ENCODE results near the gene AMPH. TPM values are rescaled to one million over a fixed set of nuclear protein-coding genes. Genes with fewer than 3 reads are reported as not detected.

The AMPH gene
- total RNA-seq, 1 donor from 2014 or later: 31.0 TPM

DNA sequence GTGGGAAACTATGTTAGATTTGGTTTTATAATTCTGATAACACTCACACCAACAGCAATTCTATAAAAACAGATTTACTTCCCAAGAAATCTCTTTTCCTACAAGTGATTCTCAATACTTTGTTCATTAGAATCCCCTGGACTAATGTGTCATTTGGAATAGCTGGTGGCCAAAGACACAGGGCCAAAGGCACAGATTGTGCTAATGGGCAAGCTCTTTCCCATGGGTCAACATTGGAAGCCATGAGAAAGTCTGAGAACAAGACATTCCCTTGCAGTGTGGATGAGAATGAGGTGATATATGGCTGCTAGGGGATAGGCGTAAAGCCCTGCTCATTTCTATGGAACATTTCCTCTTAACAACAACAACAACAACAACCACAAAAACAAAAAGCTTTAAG lies 153.8 kb downstream of the AMPH start:
- FAIRE-seq (no peak), DNase-seq (ENCODE audit: low spot score in 2 of 2) (no peak)

DNA sequence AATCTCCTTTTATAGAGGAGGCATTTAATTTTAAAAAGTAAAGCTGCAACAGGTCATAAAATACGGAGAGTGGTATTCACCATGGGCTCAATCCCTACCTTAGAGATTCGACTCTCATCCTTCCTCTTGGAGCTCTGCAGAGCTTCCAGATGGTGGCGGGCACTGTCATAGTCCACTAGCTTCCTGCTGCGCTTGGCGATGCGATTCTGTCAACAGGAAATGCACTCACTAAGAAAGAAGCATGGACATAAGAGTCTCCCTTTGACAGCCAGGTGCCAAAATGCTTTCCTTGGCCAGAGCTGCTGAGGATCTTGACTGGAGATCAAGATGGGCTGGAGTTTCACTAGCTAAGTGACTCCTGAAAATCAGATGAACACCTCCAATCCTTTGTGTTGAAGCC lies 154.4 kb downstream of the AMPH start:
- no peak for FAIRE-seq
- no peak for DNase-seq (ENCODE audit: low spot score in 2 of 2)

- no peak for FAIRE-seq
- no peak for DNase-seq (ENCODE audit: low spot score in 2 of 2)
These were observed 165.2 kb downstream of the AMPH start for GRCh38 chr7:38465956-38466355.

GRCh38 chr7:38463277-38464225 lies 167.6 kb downstream of the AMPH start:
- peak in 1 of 2 donors; percentile 7 for DNase-seq (ENCODE audit: low spot score in 2 of 2)
- FAIRE-seq: no peak

DNA sequence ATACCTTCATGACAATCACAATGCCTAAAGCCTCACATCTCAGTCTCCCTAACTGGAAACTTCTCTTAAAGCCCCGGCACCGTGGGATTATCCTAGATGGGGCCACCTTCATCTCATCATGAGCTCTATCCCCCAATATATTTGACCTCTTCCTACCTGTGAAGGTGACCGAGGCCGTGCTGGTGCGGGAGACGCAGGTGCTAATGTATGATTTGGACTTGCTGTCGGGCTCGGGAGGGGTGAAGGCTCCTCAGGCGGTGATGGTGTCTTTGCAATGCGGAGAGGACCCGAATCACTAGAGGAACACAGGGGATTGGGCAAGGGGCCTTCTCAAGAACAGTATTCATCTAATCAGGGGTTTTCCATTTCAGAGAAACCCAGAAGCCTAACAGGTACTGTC lies 168.4 kb downstream of the AMPH start:
- no peak for DNase-seq (ENCODE audit: low spot score in 2 of 2)

GRCh38 chr7:38461887-38462286 lies 169.3 kb downstream of the AMPH start:
- FAIRE-seq (no peak), DNase-seq (ENCODE audit: low spot score in 2 of 2) (no peak)

More for the DNA sequence above, 168.4 kb downstream of the AMPH start:
- FAIRE-seq: no peak

DNA sequence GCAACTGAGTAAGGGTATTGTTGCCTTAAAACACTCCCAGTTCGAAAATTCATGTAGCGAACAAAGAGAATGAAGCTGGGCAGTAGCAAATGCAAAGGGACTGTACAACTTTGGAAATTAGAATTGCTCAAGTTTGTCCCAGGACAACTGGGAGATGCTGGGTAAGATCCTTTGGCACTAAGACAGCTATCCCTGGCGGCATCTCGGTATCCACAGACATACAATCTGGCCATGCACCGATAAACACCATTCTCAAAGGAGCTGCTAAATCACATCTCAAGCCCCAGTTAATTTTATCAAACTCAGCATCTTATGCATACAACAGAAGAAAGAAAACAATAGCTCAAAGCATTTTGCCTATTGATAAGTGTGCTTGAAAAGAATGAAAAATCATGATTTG lies 177.3 kb downstream of the AMPH start:
- DNase-seq (ENCODE audit: low spot score in 2 of 2) (no peak), FAIRE-seq (no peak)

GRCh38 chr7:38453168-38453567 lies 178.0 kb downstream of the AMPH start:
- FAIRE-seq (no peak), DNase-seq (ENCODE audit: low spot score in 2 of 2) (no peak)

GRCh38 chr7:38452681-38453108 lies 178.5 kb downstream of the AMPH start:
- DNase-seq (ENCODE audit: low spot score in 2 of 2): no peak
- FAIRE-seq: no peak

DNA sequence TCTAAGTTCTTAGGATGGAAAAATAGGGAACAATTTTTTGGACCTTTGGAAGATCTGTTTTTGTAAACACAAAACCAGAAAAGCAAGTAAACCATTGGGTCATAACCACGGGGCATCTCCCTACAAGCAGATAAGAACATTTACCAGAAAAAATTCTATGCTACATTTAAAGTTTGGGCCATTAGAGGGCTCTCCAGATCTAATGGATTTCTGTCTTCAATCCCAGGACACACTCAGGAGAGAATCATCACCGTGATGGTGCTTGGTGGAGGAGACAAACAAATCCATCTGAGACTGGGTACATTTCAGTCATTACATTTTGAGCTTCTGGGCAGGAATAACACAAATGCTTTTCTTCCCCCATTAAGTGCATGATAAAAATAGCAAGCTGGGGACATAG lies 179.3 kb downstream of the AMPH start:
- DNase-seq (ENCODE audit: low spot score in 2 of 2) (peak in 1 of 2 donors; percentile 28), FAIRE-seq (no peak)

DNA sequence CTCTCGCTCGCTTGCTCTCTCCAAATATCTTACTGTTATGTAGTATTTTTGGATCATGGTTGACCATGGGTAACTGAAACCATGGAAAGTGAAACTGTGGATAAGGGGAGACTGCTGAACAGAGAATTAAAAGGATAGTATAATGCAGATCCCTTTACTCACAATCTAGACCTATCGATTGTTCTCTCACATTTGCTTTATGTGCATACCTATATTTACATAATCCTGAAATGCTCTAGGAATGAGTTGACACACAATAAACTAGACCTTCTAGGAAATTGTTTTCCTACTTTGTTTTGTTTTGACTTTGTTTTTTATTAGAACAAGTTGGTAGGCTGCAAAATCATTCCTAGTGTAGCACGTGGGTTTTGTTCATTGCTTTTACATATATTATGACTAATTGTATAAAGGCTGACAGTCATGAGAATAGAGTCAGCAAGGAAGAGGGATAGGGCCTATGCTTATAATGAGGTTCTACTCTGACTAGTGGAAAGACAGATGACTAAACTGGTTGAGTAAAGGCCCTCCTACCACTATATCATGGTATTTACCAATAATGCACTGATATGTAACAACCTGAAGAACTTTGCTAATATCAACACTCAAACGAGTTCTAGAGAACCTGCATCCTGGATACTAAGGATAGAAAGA lies 182.5 kb downstream of the AMPH start:
- FAIRE-seq (no peak), DNase-seq (ENCODE audit: low spot score in 2 of 2) (no peak)

GRCh38 chr7:38448054-38448453 lies 183.1 kb downstream of the AMPH start:
- DNase-seq (ENCODE audit: low spot score in 2 of 2) (no peak), FAIRE-seq (no peak)

- no peak for FAIRE-seq
- DNase-seq (ENCODE audit: low spot score in 2 of 2): no peak
These were observed 192.2 kb downstream of the AMPH start for GRCh38 chr7:38438970-38439369.

- FAIRE-seq: no peak
- no peak for DNase-seq (ENCODE audit: low spot score in 2 of 2)
These were observed 198.5 kb downstream of the AMPH start for GRCh38 chr7:38432671-38433070.

DNA sequence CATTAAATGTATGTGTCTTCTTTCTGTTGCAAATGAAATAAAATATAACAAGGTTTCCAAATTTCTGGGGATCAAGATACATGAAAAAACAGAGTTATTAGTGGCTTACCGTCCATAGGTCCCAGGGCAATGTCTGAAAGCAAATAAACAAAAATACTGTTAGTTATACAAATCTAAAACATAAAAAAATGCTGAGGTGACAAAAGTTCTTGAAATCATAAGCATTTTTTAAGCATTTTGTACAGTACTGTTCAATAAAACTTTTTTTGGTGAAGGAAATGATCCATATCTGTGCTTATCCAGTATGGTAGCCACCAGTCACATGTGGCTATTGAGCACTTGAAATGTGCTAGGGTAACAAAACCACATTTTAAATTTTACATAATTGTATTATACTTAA lies 199.1 kb downstream of the AMPH start:
- no peak for DNase-seq (ENCODE audit: low spot score in 2 of 2)
- FAIRE-seq: no peak

- no peak for DNase-seq (ENCODE audit: low spot score in 2 of 2)
- no peak for FAIRE-seq
These were observed 202.1 kb downstream of the AMPH start for GRCh38 chr7:38429057-38429456.

DNA sequence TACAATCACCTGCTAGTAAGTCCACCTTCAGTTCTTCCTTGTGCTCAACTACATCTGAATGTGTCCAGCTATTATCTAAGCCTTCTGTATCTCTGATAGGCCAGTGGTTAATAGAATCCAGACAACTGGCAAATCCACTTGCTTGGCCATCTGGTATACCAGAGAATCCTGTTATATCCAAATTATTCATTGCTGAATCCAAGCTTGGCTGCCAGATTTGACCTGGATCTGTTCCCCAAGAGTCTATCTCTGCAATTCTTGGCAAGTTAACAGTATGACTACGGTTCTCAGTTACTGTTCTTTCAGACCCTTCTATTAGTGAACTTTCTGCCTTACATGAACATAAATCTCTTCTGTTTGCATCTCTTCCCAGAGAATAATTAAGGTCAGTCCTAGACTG lies 203.1 kb downstream of the AMPH start:
- FAIRE-seq (no peak), DNase-seq (ENCODE audit: low spot score in 2 of 2) (no peak)

- FAIRE-seq (no peak), DNase-seq (ENCODE audit: low spot score in 2 of 2) (no peak)
These were observed 203.8 kb downstream of the AMPH start for GRCh38 chr7:38427279-38427955.

DNA sequence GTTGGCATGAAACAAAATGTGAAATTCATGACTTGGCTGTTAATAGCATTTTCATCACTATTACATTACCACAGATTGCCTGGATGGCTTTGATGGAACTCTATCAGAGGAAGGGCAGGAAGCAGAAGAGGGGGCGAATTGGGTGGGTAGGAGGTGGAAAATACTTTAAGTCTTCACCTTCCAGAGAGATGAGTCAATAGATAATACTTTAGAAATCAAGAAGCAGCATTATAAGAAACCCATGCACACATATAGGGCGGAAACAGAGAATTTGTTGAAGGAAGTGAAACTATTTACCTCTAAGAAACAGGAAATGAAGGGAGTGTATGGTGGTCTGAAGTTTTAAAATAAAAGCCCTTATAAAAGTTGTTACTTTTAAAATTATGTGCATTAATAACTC lies 205.7 kb downstream of the AMPH start:
- FAIRE-seq (no peak), DNase-seq (ENCODE audit: low spot score in 2 of 2) (no peak)

- FAIRE-seq (no peak), DNase-seq (ENCODE audit: low spot score in 2 of 2) (no peak)
These were observed 206.3 kb downstream of the AMPH start for GRCh38 chr7:38424750-38425463.

- no peak for DNase-seq (ENCODE audit: low spot score in 2 of 2)
- no peak for FAIRE-seq
These were observed 217.4 kb downstream of the AMPH start for GRCh38 chr7:38413784-38414183.

All from frontal cortex (tissue), 4 donors.